Endothelial cell of umbilical vein (primary cell): Measurements from ENCODE around the gene MAP1S.

ENCODE experiments used
- CTCF ChIP-seq, 2 donors: IDR thresholded peaks; 1 replicate in 1 of 2; 2 replicates in 1 of 2; pipeline ENCODE4 v1.5.1; 2011; ENCODE audit warnings: low read length in 2 of 2, mild to moderate bottlenecking in 2 of 2, moderate library complexity in 2 of 2, control low read depth in 1 of 2, inconsistent platforms in 1 of 2, low read depth in 1 of 2; ENCODE audit not compliant: insufficient read depth in 1 of 2; ENCODE audit errors: extremely low read depth in 1 of 2
- EZH2 ChIP-seq: IDR thresholded peaks from 2 replicates; pipeline ENCODE4 v1.6.1; 2012; ENCODE audit warnings: borderline replicate concordance, low read depth, mild to moderate bottlenecking, moderate library complexity, low read length, inconsistent platforms; ENCODE audit not compliant: severe bottlenecking
- FOS ChIP-seq: IDR thresholded peaks from 2 replicates; pipeline ENCODE4 v1.6.1; 2011; ENCODE audit warnings: mild to moderate bottlenecking, low read length, moderate library complexity, borderline replicate concordance; ENCODE audit not compliant: insufficient read depth
- GATA2 ChIP-seq: IDR thresholded peaks from 2 replicates; pipeline ENCODE4 v1.7.0; 2011; ENCODE audit warnings: low read depth, mild to moderate bottlenecking, moderate library complexity, mixed read lengths, low read length; ENCODE audit not compliant: insufficient read length, insufficient read depth
- MAX ChIP-seq: IDR thresholded peaks from 2 replicates; pipeline ENCODE4 v1.6.1; 2011; ENCODE audit not compliant: insufficient read depth, insufficient read length
- POLR2A ChIP-seq: IDR thresholded peaks from 2 replicates; pipeline ENCODE4 v1.6.1; 2012; ENCODE audit warnings: low read depth, mild to moderate bottlenecking, control low read depth, low read length
- POLR2AphosphoS5 ChIP-seq: IDR thresholded peaks from 2 replicates; pipeline ENCODE4 v1.6.1; 2012; ENCODE audit warnings: low read depth, mild to moderate bottlenecking, control low read depth, low read length, moderate library complexity; ENCODE audit not compliant: insufficient read depth

- TF ChIP-seq POLR2A (no peak), CTCF (IDR thresholded peaks at IDR 0.05; ENCODE audit: extremely low read depth in 1 of 2, insufficient read depth in 1 of 2, low read depth in 1 of 2, low read length in 2 of 2) (no peak), EZH2 (no peak), FOS (no peak), POLR2AphosphoS5 (no peak), GATA2 (no peak), MAX (no peak)
Observed at GRCh38 chr19:17726964-17727773, 7.9 kb downstream of the MAP1S start.
